ENCODE data around the gene KDM6B.
A peak's percentile ranks its signal among the peaks of the same experiment; 100 is the strongest.

The KDM6B gene

GRCh38 chr17:7820231-7820630 lies 13.8 kb upstream of the KDM6B start:
- no peak for DNase-seq (ENCODE audit: low spot score)

GRCh38 chr17:7822126-7822525 lies 11.9 kb upstream of the KDM6B start:
- DNase-seq (ENCODE audit: low spot score), result no peak

- no peak for DNase-seq (ENCODE audit: low spot score)
Measured at GRCh38 chr17:7823581-7824001, 10.4 kb upstream of the KDM6B start.

- no peak for DNase-seq (ENCODE audit: low spot score)
Measured at GRCh38 chr17:7824021-7824924, 9.7 kb upstream of the KDM6B start.

- no peak for DNase-seq (ENCODE audit: low spot score)
Measured at GRCh38 chr17:7825206-7825990, 8.6 kb upstream of the KDM6B start.

- no peak for DNase-seq (ENCODE audit: low spot score)
Measured at GRCh38 chr17:7830616-7831015, 3.4 kb upstream of the KDM6B start.

- no peak for DNase-seq (ENCODE audit: low spot score)
Measured at GRCh38 chr17:7831233-7831632, 2.8 kb upstream of the KDM6B start.

GRCh38 chr17:7832431-7832830 lies 1.6 kb upstream of the KDM6B start:
- DNase-seq (ENCODE audit: low spot score), result no peak

GRCh38 chr17:7833011-7833794 lies 814 bp upstream of the KDM6B start:
- DNase-seq (ENCODE audit: low spot score), result no peak

- DNase-seq (ENCODE audit: low spot score), result peak; percentile 59
Measured at GRCh38 chr17:7834542-7834956, 532 bp downstream of the KDM6B start.

- DNase-seq (ENCODE audit: low spot score), result peak; percentile 90
Measured at GRCh38 chr17:7834957-7835813, 1.2 kb downstream of the KDM6B start.

- DNase-seq (ENCODE audit: low spot score), result no peak
Measured at GRCh38 chr17:7835814-7836595, 2.0 kb downstream of the KDM6B start.

GRCh38 chr17:7836596-7837407 lies 2.8 kb downstream of the KDM6B start:
- peak; percentile 75 for DNase-seq (ENCODE audit: low spot score)

GRCh38 chr17:7837408-7838088 lies 3.5 kb downstream of the KDM6B start:
- no peak for DNase-seq (ENCODE audit: low spot score)

- no peak for DNase-seq (ENCODE audit: low spot score)
Measured at GRCh38 chr17:7838090-7839075, 4.4 kb downstream of the KDM6B start.

- DNase-seq (ENCODE audit: low spot score), result no peak
Measured at GRCh38 chr17:7839190-7839875, 5.3 kb downstream of the KDM6B start.

GRCh38 chr17:7839876-7840261 lies 5.9 kb downstream of the KDM6B start:
- DNase-seq (ENCODE audit: low spot score), result no peak

Data from CD4-positive, alpha-beta T cell treated with Interleukin-15 for 4 hours (primary cell).